Measurements from ENCODE around the gene PCGF5.

DNA sequence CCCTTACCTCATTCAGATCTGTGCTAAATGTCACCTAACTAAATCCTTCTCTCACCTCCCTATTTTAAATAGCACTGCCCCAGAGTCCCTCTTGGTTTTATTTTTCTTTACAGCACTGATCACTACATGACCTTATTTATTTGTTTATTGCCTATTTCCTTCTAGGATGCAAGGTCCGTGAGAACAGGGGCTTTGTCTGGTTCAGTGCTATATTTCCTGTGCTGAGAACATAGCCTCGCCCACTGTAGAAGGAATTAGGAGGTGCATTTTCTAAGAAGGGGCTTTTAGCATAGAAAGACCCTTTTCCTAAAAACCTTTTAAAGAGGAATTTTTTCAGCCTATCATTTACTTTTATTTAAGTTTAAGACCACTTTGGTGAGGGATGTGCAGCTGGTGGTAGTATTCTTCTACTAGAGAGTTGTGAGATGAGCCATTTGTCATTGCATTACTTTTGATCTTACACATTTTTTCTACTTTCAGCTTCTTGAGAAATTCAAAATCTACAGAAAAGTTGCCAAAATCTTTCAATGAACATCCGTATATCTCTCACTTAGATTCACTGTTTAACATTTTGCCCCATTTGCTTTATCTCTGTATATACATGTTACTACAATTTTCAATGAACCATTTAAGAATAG, 13.5 kb upstream of the PCGF5 start:
- TF ChIP-seq, protein P1, sequence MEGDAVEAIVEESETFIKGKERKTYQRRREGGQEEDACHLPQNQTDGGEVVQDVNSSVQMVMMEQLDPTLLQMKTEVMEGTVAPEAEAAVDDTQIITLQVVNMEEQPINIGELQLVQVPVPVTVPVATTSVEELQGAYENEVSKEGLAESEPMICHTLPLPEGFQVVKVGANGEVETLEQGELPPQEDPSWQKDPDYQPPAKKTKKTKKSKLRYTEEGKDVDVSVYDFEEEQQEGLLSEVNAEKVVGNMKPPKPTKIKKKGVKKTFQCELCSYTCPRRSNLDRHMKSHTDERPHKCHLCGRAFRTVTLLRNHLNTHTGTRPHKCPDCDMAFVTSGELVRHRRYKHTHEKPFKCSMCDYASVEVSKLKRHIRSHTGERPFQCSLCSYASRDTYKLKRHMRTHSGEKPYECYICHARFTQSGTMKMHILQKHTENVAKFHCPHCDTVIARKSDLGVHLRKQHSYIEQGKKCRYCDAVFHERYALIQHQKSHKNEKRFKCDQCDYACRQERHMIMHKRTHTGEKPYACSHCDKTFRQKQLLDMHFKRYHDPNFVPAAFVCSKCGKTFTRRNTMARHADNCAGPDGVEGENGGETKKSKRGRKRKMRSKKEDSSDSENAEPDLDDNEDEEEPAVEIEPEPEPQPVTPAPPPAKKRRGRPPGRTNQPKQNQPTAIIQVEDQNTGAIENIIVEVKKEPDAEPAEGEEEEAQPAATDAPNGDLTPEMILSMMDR (IDR thresholded peaks at IDR 0.05), result no peak
- TF ChIP-seq POLR2A (IDR thresholded peaks at IDR 0.05), result no peak
- no peak for TF ChIP-seq EP300 (IDR thresholded peaks at IDR 0.05)
- no peak for TF ChIP-seq POLR2AphosphoS5 (IDR thresholded peaks at IDR 0.05)
